Stimulated activated CD8-positive, alpha-beta memory T cell treated with anti-CD3 and anti-CD28 coated beads, Interleukin-15, amount 100 ng/mL, for 48 hours (primary cell): Measurements from ENCODE around the gene MT3.

Source experiments
- DNase-seq, 2 donors: peaks; one replicate each; pipeline ENCODE4 v3.0.0-alpha.2; 2020; ENCODE audit warnings: low read depth in 2 of 2

The MT3 gene

GRCh38 chr16:56631197-56631596 lies 41.9 kb downstream of the MT3 start:
- DNase-seq: no peak

- no peak for DNase-seq
Measured at GRCh38 chr16:56631832-56632155, 42.5 kb downstream of the MT3 start.

GRCh38 chr16:56632156-56632847 lies 43.0 kb downstream of the MT3 start, which contains the start of gene MT1M:
Gene MT1M (plus strand): TSS chr16:56632659. CDS start chr16:56632732, 73 bp downstream.
- DNase-seq: no peak

GRCh38 chr16:56632848-56633365 lies 43.6 kb downstream of the MT3 start:
- DNase-seq: no peak

GRCh38 chr16:56633535-56633934 lies 44.2 kb downstream of the MT3 start:
- no peak for DNase-seq

- no peak for DNase-seq
Measured at GRCh38 chr16:56634715-56635440, 45.5 kb downstream of the MT3 start.

GRCh38 chr16:56635441-56635967 lies 46.2 kb downstream of the MT3 start:
- DNase-seq: no peak

- no peak for DNase-seq
Measured at GRCh38 chr16:56636616-56637413, 47.5 kb downstream of the MT3 start.

GRCh38 chr16:56637814-56638750 lies 48.8 kb downstream of the MT3 start, which contains the start of gene MT1A:
Gene MT1A (plus strand): TSS chr16:56638666. CDS start chr16:56638739, 73 bp downstream.
- no peak for DNase-seq

- no peak for DNase-seq
Measured at GRCh38 chr16:56639045-56639444, 49.7 kb downstream of the MT3 start.

- DNase-seq: no peak
Measured at GRCh38 chr16:56640076-56640475, 50.7 kb downstream of the MT3 start.
